Smooth muscle cell of trachea (primary cell): ENCODE data around the gene DCN. TPM values are rescaled to one million over a fixed set of nuclear protein-coding genes. Genes with fewer than 3 reads are reported as not detected.

Experiments used
- total RNA-seq: library from RNA; depleted of rRNA; stranded (reverse); fragments of >200 nt; gene quantifications from 2 replicates; pipeline ENCODE4 v1.2.1, GENCODE V29; 2014

Gene DCN, protein sequence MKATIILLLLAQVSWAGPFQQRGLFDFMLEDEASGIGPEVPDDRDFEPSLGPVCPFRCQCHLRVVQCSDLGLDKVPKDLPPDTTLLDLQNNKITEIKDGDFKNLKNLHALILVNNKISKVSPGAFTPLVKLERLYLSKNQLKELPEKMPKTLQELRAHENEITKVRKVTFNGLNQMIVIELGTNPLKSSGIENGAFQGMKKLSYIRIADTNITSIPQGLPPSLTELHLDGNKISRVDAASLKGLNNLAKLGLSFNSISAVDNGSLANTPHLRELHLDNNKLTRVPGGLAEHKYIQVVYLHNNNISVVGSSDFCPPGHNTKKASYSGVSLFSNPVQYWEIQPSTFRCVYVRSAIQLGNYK
- 863 and 1,986 TPM in 2 replicates for total RNA-seq

GRCh38 chr12:91182636-91183455, at the start of gene DCN:
Gene DCN (minus strand): TSS chr12:91182817. CDS start chr12:91178552, 4,265 bp downstream.

GRCh38 chr12:91111366-91112325, 71.0 kb downstream of the DCN start, which contains the start of gene LUM:
Gene LUM (minus strand): TSS chr12:91111494. CDS start chr12:91108979, 2,515 bp downstream.

Other genes with a start within 250 kb of the DCN start
- not detected in 2 replicates for gene CCER1, start 227.6 kb downstream of the DCN start, total RNA-seq
- gene EPYC, start 177.8 kb downstream of the DCN start, total RNA-seq, result 0.15 TPM in 1 of 2 replicates, not detected in the other
- not detected in 2 replicates for gene KERA, start 124.8 kb downstream of the DCN start, total RNA-seq
- 202 and 375 TPM in 2 replicates for gene LUM, start 71.3 kb downstream of the DCN start, total RNA-seq